Neural progenitor cell (in vitro differentiated cells): ENCODE data around the gene MYH7B. TPM values are rescaled to one million over a fixed set of nuclear protein-coding genes. Genes with fewer than 3 reads are reported as not detected.

Source experiments
- DNase-seq: peaks from one replicate; pipeline ENCODE4 v3.0.0-alpha.2; 2016; ENCODE audit warnings: low spot score
- H2AFZ ChIP-seq: fragments of 200-600 bp; sonication (generic); replicated peaks from 2 replicates; pipeline ENCODE4 v1.6.1; 2016; ENCODE audit warnings: antibody characterized with exemption
- H3F3A ChIP-seq: fragments of 200-600 bp; sonication (generic); 2 replicates; pipeline ENCODE4 v1.6.1; 2016; ENCODE audit warnings: antibody characterized with exemption, low read depth
- H3K27ac ChIP-seq: fragments of 200-600 bp; sonication (generic); 2 replicates; pipeline ENCODE4 v1.5.1; 2016; ENCODE audit warnings: mild to moderate bottlenecking
- H3K27me3 ChIP-seq: fragments of 200-600 bp; sonication (generic); 2 replicates; pipeline ENCODE4 v1.6.1; 2016; ENCODE audit warnings: mild to moderate bottlenecking, moderate library complexity
- H3K36me3 ChIP-seq: fragments of 200-600 bp; sonication (generic); 2 replicates; pipeline ENCODE4 v1.5.1; 2016
- H3K4me1 ChIP-seq: fragments of 200-600 bp; sonication (generic); 2 replicates; pipeline ENCODE4 v1.6.1; 2016; ENCODE audit warnings: mixed run types
- H3K4me2 ChIP-seq: fragments of 200-600 bp; sonication (generic); 2 replicates; pipeline ENCODE4 v1.6.1; 2016
- H3K4me3 ChIP-seq: fragments of 200-600 bp; sonication (generic); 2 replicates; pipeline ENCODE4 v1.5.1; 2016
- H3K79me2 ChIP-seq: fragments of 200-600 bp; sonication (generic); 2 replicates; pipeline ENCODE4 v1.6.1; 2016; ENCODE audit warnings: low read depth
- H3K9ac ChIP-seq: fragments of 200-600 bp; sonication (generic); 2 replicates; pipeline ENCODE4 v1.6.1; 2016
- H3K9me3 ChIP-seq: fragments of 200-600 bp; sonication (generic); 2 replicates; pipeline ENCODE4 v1.5.1; 2016; ENCODE audit warnings: low read depth
- H4K20me1 ChIP-seq: fragments of 200-600 bp; sonication (generic); 2 replicates; pipeline ENCODE4 v1.6.1; 2016; ENCODE audit warnings: low read depth
- H3K27ac Mint-ChIP-seq: 3 replicates; pipeline ENCODE4 v1.8.0; 2021; ENCODE audit warnings: mixed read lengths
- H3K27me3 Mint-ChIP-seq: 2 replicates; pipeline ENCODE4 v1.8.0; 2022; ENCODE audit warnings: low read depth, mild to moderate bottlenecking, inconsistent platforms, moderate library complexity, mixed read lengths; ENCODE audit not compliant: insufficient read depth
- H3K36me3 Mint-ChIP-seq: 3 replicates; pipeline ENCODE4 v1.8.0; 2021; ENCODE audit warnings: mixed read lengths
- H3K4me1 Mint-ChIP-seq: 3 replicates; pipeline ENCODE4 v1.8.0; 2021; ENCODE audit warnings: mixed read lengths
- H3K4me3 Mint-ChIP-seq: 3 replicates; pipeline ENCODE4 v1.8.0; 2021; ENCODE audit warnings: mild to moderate bottlenecking, moderate library complexity, mixed read lengths
- H3K9me3 Mint-ChIP-seq: 3 replicates; pipeline ENCODE4 v1.8.0; 2020; ENCODE audit warnings: mixed read lengths
- CTCF ChIP-seq: fragments of 200-600 bp; sonication (generic); IDR thresholded peaks from 2 replicates; pipeline ENCODE4 v1.5.1; 2017; ENCODE audit warnings: antibody characterized with exemption, mild to moderate bottlenecking
- EZH2 ChIP-seq: fragments of 200-600 bp; sonication (generic); IDR thresholded peaks from 2 replicates; pipeline ENCODE4 v1.6.1; 2017; ENCODE audit warnings: antibody characterized with exemption, mild to moderate bottlenecking, moderate library complexity
- EZH2phosphoT487 ChIP-seq: fragments of 200-600 bp; sonication (generic); IDR thresholded peaks from 2 replicates; pipeline ENCODE4 v1.6.1; 2017; ENCODE audit warnings: antibody characterized with exemption
- total RNA-seq: library from RNA; depleted of rRNA; stranded (reverse); fragments of >200 nt; gene quantifications from 2 replicates; pipeline ENCODE4 v1.2.3, GENCODE V29; 2015; ENCODE audit warnings: low replicate concordance

The MYH7B gene
- total RNA-seq, 1 donor from 2014 or later, result not detected

- no peaks in the 10 kb centered on the region for H3K9me3 ChIP-seq
- Mint-ChIP-seq H3K36me3 (no peaks in the 10 kb centered on the region), H3K4me1 (peaks cover 28% of the 10 kb centered on the region), H3K27ac (no peak overlapping the region), H3K9me3 (no peaks in the 10 kb centered on the region), H3K27me3 (peaks cover 15% of the 10 kb centered on the region), H3K4me3 (peak overlapping the region; percentile 1)
- no peaks in the 10 kb centered on the region for H4K20me1 ChIP-seq
- peaks cover 27% of the 10 kb centered on the region for H3K4me1 ChIP-seq
- no peaks in the 10 kb centered on the region for H3K79me2 ChIP-seq
- no peak overlapping the region for H3K4me2 ChIP-seq
- no peak for DNase-seq
- peaks cover 8% of the 10 kb centered on the region for H3F3A ChIP-seq
- H3K36me3 ChIP-seq, result no peaks in the 10 kb centered on the region
- no peak overlapping the region for H3K9ac ChIP-seq
- TF ChIP-seq EZH2, result no peak
- no peak for TF ChIP-seq EZH2phosphoT487
- no peak for TF ChIP-seq CTCF
- H2AFZ ChIP-seq, result no peak overlapping the region
- H3K27ac ChIP-seq, result no peak overlapping the region
- peaks cover 19% of the 10 kb centered on the region for H3K27me3 ChIP-seq
- H3K4me3 ChIP-seq, result no peak overlapping the region
These were observed 29.1 kb downstream of the MYH7B start for GRCh38 chr20:34984756-34985261.

GRCh38 chr20:34985461-34986310 is 30.0 kb downstream of the MYH7B start:
- no peak overlapping the region for H3K4me3 ChIP-seq
- H3K27me3 ChIP-seq, result peaks cover 19% of the 10 kb centered on the region
- H2AFZ ChIP-seq, result no peak overlapping the region
- H4K20me1 ChIP-seq, result no peaks in the 10 kb centered on the region
- no peaks in the 10 kb centered on the region for H3K9me3 ChIP-seq
- TF ChIP-seq EZH2phosphoT487, result no peak
- TF ChIP-seq CTCF, result no peak
- TF ChIP-seq EZH2, result no peak
- H3K79me2 ChIP-seq, result no peaks in the 10 kb centered on the region
- peaks cover 8% of the 10 kb centered on the region for H3F3A ChIP-seq
- no peak overlapping the region for H3K4me2 ChIP-seq
- H3K9ac ChIP-seq, result no peak overlapping the region
- no peaks in the 10 kb centered on the region for H3K36me3 Mint-ChIP-seq
- no peak for DNase-seq
- no peaks in the 10 kb centered on the region for H3K36me3 ChIP-seq
- peak overlapping the region; percentile 94 for H3K27ac Mint-ChIP-seq
- no peak overlapping the region for H3K27ac ChIP-seq
- H3K27me3 Mint-ChIP-seq, result peaks cover 15% of the 10 kb centered on the region
- H3K9me3 Mint-ChIP-seq, result no peaks in the 10 kb centered on the region
- H3K4me3 Mint-ChIP-seq, result peak overlapping the region; percentile 1
- H3K4me1 Mint-ChIP-seq, result peaks cover 28% of the 10 kb centered on the region
- peaks cover 26% of the 10 kb centered on the region for H3K4me1 ChIP-seq

GRCh38 chr20:34986311-34987287 is 30.9 kb downstream of the MYH7B start:
- H3K27ac ChIP-seq, result no peak overlapping the region
- no peaks in the 10 kb centered on the region for H3K9me3 ChIP-seq
- peaks cover 20% of the 10 kb centered on the region for H3K4me1 ChIP-seq
- peaks cover 23% of the 10 kb centered on the region for H3K4me1 Mint-ChIP-seq
- H3K4me3 ChIP-seq, result no peak overlapping the region
- H3K27ac Mint-ChIP-seq, result no peak overlapping the region
- no peaks in the 10 kb centered on the region for H3K9me3 Mint-ChIP-seq
- no peak overlapping the region for H3K9ac ChIP-seq
- H3F3A ChIP-seq, result peaks cover 8% of the 10 kb centered on the region
- no peaks in the 10 kb centered on the region for H4K20me1 ChIP-seq
- H3K27me3 ChIP-seq, result peaks cover 19% of the 10 kb centered on the region
- no peak for DNase-seq
- H3K27me3 Mint-ChIP-seq, result peaks cover 15% of the 10 kb centered on the region
- TF ChIP-seq EZH2phosphoT487, result no peak
- no peak for TF ChIP-seq EZH2
- no peak for TF ChIP-seq CTCF
- no peaks in the 10 kb centered on the region for H3K36me3 ChIP-seq
- H3K4me3 Mint-ChIP-seq, result no peak overlapping the region
- no peaks in the 10 kb centered on the region for H3K36me3 Mint-ChIP-seq
- no peak overlapping the region for H2AFZ ChIP-seq
- no peaks in the 10 kb centered on the region for H3K79me2 ChIP-seq
- H3K4me2 ChIP-seq, result no peak overlapping the region
